Esophagus muscularis mucosa (tissue), 3 donors: ENCODE results near the gene LDHD.

Experiments
- CTCF ChIP-seq, 3 experiments: fragments of 200-600 bp in 2 of 3; fragments of 450-650 bp in 1 of 3; sonication (generic) in 2 of 3; IDR thresholded peaks; one replicate each; pipeline ENCODE4 v1.5.1; 2017 to 2019; ENCODE audit warnings: antibody characterized with exemption in 3 of 3, mild to moderate bottlenecking in 2 of 3, moderate library complexity in 1 of 3
- POLR2A ChIP-seq: fragments of 450-650 bp; IDR thresholded peaks from one replicate; pipeline ENCODE4 v1.6.1; 2017; ENCODE audit warnings: antibody characterized with exemption, moderate library complexity, mild to moderate bottlenecking, low read depth
- POLR2AphosphoS5 ChIP-seq, 2 donors: sonication (generic); formaldehyde crosslinking; IDR thresholded peaks; one replicate each; pipeline ENCODE4 v1.6.1; 2017; ENCODE audit warnings: antibody characterized with exemption in 2 of 2

- TF ChIP-seq CTCF (IDR thresholded peaks at IDR 0.05) (no peak), POLR2A (no peak), POLR2AphosphoS5 (IDR thresholded peaks at IDR 0.05) (no peak)
These were observed 42.2 kb downstream of the LDHD start for GRCh38 chr16:75074304-75074793.
